Measurements from ENCODE around the gene NXPE3. TPM values are rescaled to one million over a fixed set of nuclear protein-coding genes. Genes with fewer than 3 reads are reported as not detected.

The NXPE3 gene
- total RNA-seq, 1 donor: 20.3 TPM

- peaks cover 29% of the 10 kb centered on the region for H3K4me1 ChIP-seq (ENCODE audit: insufficient read depth, low read length)
- no peaks in the 10 kb centered on the region for H3K9me3 ChIP-seq (ENCODE audit: low read depth, low read length)
- no peak overlapping the region for H3K4me3 ChIP-seq (ENCODE audit: low read length)
- no peaks in the 10 kb centered on the region for H3K27me3 ChIP-seq (ENCODE audit: insufficient read depth, low read length)
These were observed 34.9 kb downstream of the NXPE3 start for GRCh38 chr3:101813817-101814440.

- H3K9me3 ChIP-seq (ENCODE audit: low read depth, low read length): no peaks in the 10 kb centered on the region
- no peak overlapping the region for H3K4me3 ChIP-seq (ENCODE audit: low read length)
- H3K4me1 ChIP-seq (ENCODE audit: insufficient read depth, low read length): peaks cover 27% of the 10 kb centered on the region
- H3K27me3 ChIP-seq (ENCODE audit: insufficient read depth, low read length): no peaks in the 10 kb centered on the region
These were observed 35.8 kb downstream of the NXPE3 start for GRCh38 chr3:101814835-101815234.

- no peak overlapping the region for H3K4me3 ChIP-seq (ENCODE audit: low read length)
- H3K27me3 ChIP-seq (ENCODE audit: insufficient read depth, low read length): no peaks in the 10 kb centered on the region
- H3K4me1 ChIP-seq (ENCODE audit: insufficient read depth, low read length): peaks cover 27% of the 10 kb centered on the region
- no peaks in the 10 kb centered on the region for H3K9me3 ChIP-seq (ENCODE audit: low read depth, low read length)
These were observed 37.5 kb downstream of the NXPE3 start for GRCh38 chr3:101816215-101817149.

GRCh38 chr3:101817992-101818391 lies 39.0 kb downstream of the NXPE3 start:
- Histone ChIP-seq H3K4me3 (ENCODE audit: low read length) (no peak overlapping the region), H3K4me1 (ENCODE audit: insufficient read depth, low read length) (peaks cover 27% of the 10 kb centered on the region), H3K27me3 (ENCODE audit: insufficient read depth, low read length) (no peaks in the 10 kb centered on the region), H3K9me3 (ENCODE audit: low read depth, low read length) (no peaks in the 10 kb centered on the region)

GRCh38 chr3:101819649-101820206 lies 40.7 kb downstream of the NXPE3 start:
- Histone ChIP-seq H3K4me1 (ENCODE audit: insufficient read depth, low read length) (peaks cover 34% of the 10 kb centered on the region), H3K9me3 (ENCODE audit: low read depth, low read length) (no peaks in the 10 kb centered on the region), H3K27me3 (ENCODE audit: insufficient read depth, low read length) (no peaks in the 10 kb centered on the region), H3K4me3 (ENCODE audit: low read length) (no peak overlapping the region)

- H3K9me3 ChIP-seq (ENCODE audit: low read depth, low read length): no peaks in the 10 kb centered on the region
- H3K4me1 ChIP-seq (ENCODE audit: insufficient read depth, low read length): peaks cover 35% of the 10 kb centered on the region
- no peak overlapping the region for H3K4me3 ChIP-seq (ENCODE audit: low read length)
- no peaks in the 10 kb centered on the region for H3K27me3 ChIP-seq (ENCODE audit: insufficient read depth, low read length)
These were observed 42.5 kb downstream of the NXPE3 start for GRCh38 chr3:101821503-101821902.

- H3K27me3 ChIP-seq (ENCODE audit: insufficient read depth, low read length): no peaks in the 10 kb centered on the region
- no peaks in the 10 kb centered on the region for H3K9me3 ChIP-seq (ENCODE audit: low read depth, low read length)
- H3K4me1 ChIP-seq (ENCODE audit: insufficient read depth, low read length): peaks cover 34% of the 10 kb centered on the region
- no peak overlapping the region for H3K4me3 ChIP-seq (ENCODE audit: low read length)
These were observed 44.5 kb downstream of the NXPE3 start for GRCh38 chr3:101823525-101823924.

- peaks cover 38% of the 10 kb centered on the region for H3K4me1 ChIP-seq (ENCODE audit: insufficient read depth, low read length)
- no peaks in the 10 kb centered on the region for H3K9me3 ChIP-seq (ENCODE audit: low read depth, low read length)
- no peaks in the 10 kb centered on the region for H3K27me3 ChIP-seq (ENCODE audit: insufficient read depth, low read length)
- no peak overlapping the region for H3K4me3 ChIP-seq (ENCODE audit: low read length)
These were observed 45.7 kb downstream of the NXPE3 start for GRCh38 chr3:101824702-101825101.

- no peak overlapping the region for H3K4me3 ChIP-seq (ENCODE audit: low read length)
- no peaks in the 10 kb centered on the region for H3K27me3 ChIP-seq (ENCODE audit: insufficient read depth, low read length)
- H3K4me1 ChIP-seq (ENCODE audit: insufficient read depth, low read length): peaks cover 46% of the 10 kb centered on the region
- H3K9me3 ChIP-seq (ENCODE audit: low read depth, low read length): no peaks in the 10 kb centered on the region
These were observed 47.0 kb downstream of the NXPE3 start for GRCh38 chr3:101825904-101826445.

GRCh38 chr3:101827211-101828174 lies 48.5 kb downstream of the NXPE3 start:
- no peaks in the 10 kb centered on the region for H3K9me3 ChIP-seq (ENCODE audit: low read depth, low read length)
- peaks cover 55% of the 10 kb centered on the region for H3K4me1 ChIP-seq (ENCODE audit: insufficient read depth, low read length)
- no peaks in the 10 kb centered on the region for H3K27me3 ChIP-seq (ENCODE audit: insufficient read depth, low read length)
- H3K4me3 ChIP-seq (ENCODE audit: low read length): peak overlapping the region; percentile 56

- H3K4me3 ChIP-seq (ENCODE audit: low read length): peak overlapping the region; percentile 56
These were observed 49.3 kb downstream of the NXPE3 start for GRCh38 chr3:101828276-101828675.

GRCh38 chr3:101828691-101829436 lies 49.9 kb downstream of the NXPE3 start:
- Histone ChIP-seq H3K9me3 (ENCODE audit: low read depth, low read length) (no peaks in the 10 kb centered on the region), H3K4me3 (ENCODE audit: low read length) (peak overlapping the region; percentile 56), H3K4me1 (ENCODE audit: insufficient read depth, low read length) (peaks cover 62% of the 10 kb centered on the region), H3K27me3 (ENCODE audit: insufficient read depth, low read length) (no peaks in the 10 kb centered on the region)

More at GRCh38 chr3:101828276-101828675, 49.3 kb downstream of the NXPE3 start:
- no peaks in the 10 kb centered on the region for H3K9me3 ChIP-seq (ENCODE audit: low read depth, low read length)
- H3K4me1 ChIP-seq (ENCODE audit: insufficient read depth, low read length): peaks cover 59% of the 10 kb centered on the region
- no peaks in the 10 kb centered on the region for H3K27me3 ChIP-seq (ENCODE audit: insufficient read depth, low read length)

GRCh38 chr3:101829437-101829830 lies 50.4 kb downstream of the NXPE3 start:
- Histone ChIP-seq H3K27me3 (ENCODE audit: insufficient read depth, low read length) (no peaks in the 10 kb centered on the region), H3K4me1 (ENCODE audit: insufficient read depth, low read length) (peaks cover 65% of the 10 kb centered on the region), H3K9me3 (ENCODE audit: low read depth, low read length) (no peaks in the 10 kb centered on the region), H3K4me3 (ENCODE audit: low read length) (no peak overlapping the region)

- Histone ChIP-seq H3K4me1 (ENCODE audit: insufficient read depth, low read length) (peaks cover 65% of the 10 kb centered on the region), H3K4me3 (ENCODE audit: low read length) (no peak overlapping the region), H3K27me3 (ENCODE audit: insufficient read depth, low read length) (no peaks in the 10 kb centered on the region), H3K9me3 (ENCODE audit: low read depth, low read length) (no peaks in the 10 kb centered on the region)
These were observed 50.9 kb downstream of the NXPE3 start for GRCh38 chr3:101829874-101830273.
